K562 (cell line): ENCODE measurements around the gene PCNX2. TPM values are rescaled to one million over a fixed set of nuclear protein-coding genes. Genes with fewer than 3 reads are reported as not detected.

Source experiments
- ATAC-seq: fragments of 200-7000 bp; cut with Tn5 transposase; 3 replicates; pipeline ENCODE4 v1.9.1; 2020; ENCODE audit warnings: moderate library complexity
- BruUV-seq: library from RNA; stranded (reverse); fragments of 400-500 nt; replicated peaks from 2 replicates; lab custom pipeline; 2021; lab: Mats Ljungman, UMichigan
- CTCF ChIA-PET: fragments of 300-600 bp; formaldehyde crosslinking; extraction: SDS; loops from one replicate; lab custom pipeline; 2021; ENCODE audit warnings: low intra/inter-chr PET ratio; lab: Yijun Ruan, JAX
- POLR2A ChIA-PET: fragments of 300-600, 350-650 bp; sonication (Branson Sonifier 250); formaldehyde crosslinking; extraction: SDS; loops from one replicate; lab custom pipeline; 2021; ENCODE audit warnings: antibody characterized with exemption, inconsistent platforms; lab: Yijun Ruan, JAX
- DNase-seq, 4 experiments: peaks; one replicate each; pipeline versions ENCODE4 v3.0.0 to v3.0.0-alpha.2; 2011 to 2018; ENCODE audit warnings: low spot score in 3 of 4, mixed read lengths in 3 of 4; ENCODE audit errors: extremely low read depth in 1 of 4
- FAIRE-seq: peaks from 2 replicates; lab custom pipeline; 2011; peaks lifted over from hg19 to GRCh38; lab: Jason Lieb, UNC
- H2AFZ ChIP-seq: 2 replicates; pipeline ENCODE4 v1.6.0; 2011; ENCODE audit warnings: low read depth, low read length, control low read depth, inconsistent platforms
- H3K27ac ChIP-seq: fragments of 200-600 bp; 3 replicates; pipeline ENCODE4 v1.8.0; 2011; ENCODE audit warnings: low read depth, mild to moderate bottlenecking, control low read depth, inconsistent platforms, low read length, moderate library complexity, mixed read lengths; ENCODE audit errors: extremely low read depth
- H3K27me3 ChIP-seq, 2 experiments: fragments of 300-600 bp in 1 of 2; 2 replicates in 1 of 2; 3 replicates in 1 of 2; pipeline versions ENCODE4 v1.6.0 to v1.8.0; 2011; ENCODE audit warnings: inconsistent platforms in 2 of 2, low read length in 2 of 2, mild to moderate bottlenecking in 1 of 2, mixed read lengths in 1 of 2, moderate library complexity in 1 of 2; ENCODE audit not compliant: control insufficient read depth in 2 of 2, insufficient read depth in 2 of 2
- H3K36me3 ChIP-seq: fragments of 300-600 bp; 3 replicates; pipeline ENCODE4 v1.8.0; 2011; ENCODE audit warnings: mild to moderate bottlenecking, low read length, inconsistent platforms; ENCODE audit not compliant: control insufficient read depth, insufficient read depth
- H3K4me1 ChIP-seq, 2 experiments: fragments of 200-600 bp in 1 of 2; replicated peaks in 1 of 2; 2 replicates in 1 of 2; 3 replicates in 1 of 2; pipeline versions ENCODE4 v1.5.1 to v1.8.0; 2011; ENCODE audit warnings: inconsistent platforms in 2 of 2, low read length in 2 of 2, mild to moderate bottlenecking in 1 of 2, mixed read lengths in 1 of 2, moderate library complexity in 1 of 2; ENCODE audit not compliant: control insufficient read depth in 2 of 2, insufficient read depth in 2 of 2
- H3K4me2 ChIP-seq: 2 replicates; pipeline ENCODE4 v1.6.1; 2011; ENCODE audit warnings: low read length, control low read depth, inconsistent platforms, mixed read lengths; ENCODE audit not compliant: insufficient read depth
- H3K4me3 ChIP-seq: fragments of 200-600 bp; sonication (generic), shearing (Covaris generic); 2 replicates; pipeline ENCODE4 v1.5.1; 2016; ENCODE audit warnings: control low read depth, inconsistent platforms
- H3K79me2 ChIP-seq: fragments of 200-600 bp; 3 replicates; pipeline ENCODE4 v1.8.0; 2011; ENCODE audit warnings: low read length, inconsistent platforms; ENCODE audit not compliant: control insufficient read depth, insufficient read depth
- H3K9ac ChIP-seq, 2 experiments: 2 replicates each; pipeline versions ENCODE4 v1.6.0 to v1.6.1; 2011; ENCODE audit warnings: low read depth in 2 of 2, low read length in 2 of 2, control low read depth in 1 of 2, inconsistent platforms in 1 of 2, mild to moderate bottlenecking in 1 of 2, mixed read lengths in 1 of 2; ENCODE audit not compliant: insufficient read depth in 1 of 2
- H3K9me1 ChIP-seq: one replicate; pipeline ENCODE4 v1.6.0; 2011; ENCODE audit warnings: inconsistent platforms, mild to moderate bottlenecking, low read length, moderate library complexity; ENCODE audit not compliant: control insufficient read depth, insufficient read depth
- H3K9me3 ChIP-seq: replicated peaks from 2 replicates; pipeline ENCODE4 v1.5.1; 2011; ENCODE audit warnings: low read depth, low read length, inconsistent platforms; ENCODE audit not compliant: control insufficient read depth, insufficient read depth
- H4K20me1 ChIP-seq: replicated peaks from 2 replicates; pipeline ENCODE4 v1.6.1; 2011; ENCODE audit warnings: low read length, inconsistent platforms, mixed read lengths; ENCODE audit not compliant: control insufficient read depth, insufficient read depth
- ELF1 ChIP-seq: fragments of 200-800 bp; sonication (Bioruptor generic); IDR thresholded peaks from 2 replicates; pipeline ENCODE4 v1.6.1; 2016; ENCODE audit warnings: missing genetic modification characterization, missing compliant biosample characterization
- EZH2 ChIP-seq: IDR thresholded peaks from 2 replicates; pipeline ENCODE4 v1.6.1; 2012; ENCODE audit warnings: low read depth, mild to moderate bottlenecking, inconsistent platforms, low read length, borderline replicate concordance
- HDAC6 ChIP-seq: IDR thresholded peaks from 2 replicates; pipeline ENCODE4 v1.6.1; 2012; ENCODE audit warnings: low read depth, mild to moderate bottlenecking, control low read depth, inconsistent platforms, low read length, moderate library complexity
- HNRNPH1 ChIP-seq: fragments of 200-400 bp; formaldehyde crosslinking; optimal IDR thresholded peaks from 2 replicates; pipeline ENCODE3; 2017; ENCODE audit warnings: low read depth, mild to moderate bottlenecking, low read length, moderate library complexity
- MTA2 ChIP-seq: fragments of 450-650 bp; IDR thresholded peaks from 2 replicates; pipeline ENCODE4 v1.6.1; 2016; ENCODE audit warnings: low read depth
- PHTF2 ChIP-seq: fragments of 250-450 bp; sonication (Bioruptor Pico); IDR thresholded peaks from 2 replicates; pipeline ENCODE4 v1.5.0; 2021; ENCODE audit warnings: mild to moderate bottlenecking
- SIRT6 ChIP-seq: IDR thresholded peaks from one replicate; pipeline ENCODE4 v1.6.1; 2012; ENCODE audit warnings: low read depth, mild to moderate bottlenecking, control low read depth, inconsistent platforms, low read length, moderate library complexity
- ZNF197 ChIP-seq: fragments of 200-800 bp; sonication (Bioruptor generic); IDR thresholded peaks from 2 replicates; pipeline ENCODE4 v1.6.1; 2016; ENCODE audit warnings: low read depth, missing genetic modification characterization, missing compliant biosample characterization
- ZNF217 ChIP-seq: sonication (generic); formaldehyde crosslinking; IDR thresholded peaks from 2 replicates; pipeline ENCODE4 v1.8.0; 2022; ENCODE audit warnings: mild to moderate bottlenecking, missing genetic modification reagents
- ZNF785 ChIP-seq: fragments of 250-450 bp; sonication (Bioruptor Pico); IDR thresholded peaks from 2 replicates; pipeline ENCODE4 v1.4.0; 2020; ENCODE audit warnings: mild to moderate bottlenecking
- WGBS: fragments of 100-300 bp; shearing (Covaris generic); methylation state at CpG from one replicate; pipeline ENCODE4 v1.1.6; 2016; ENCODE audit warnings: low coverage, mixed read lengths; ENCODE audit not compliant: insufficient coverage; ENCODE audit errors: missing lambda C conversion rate; 5-methylcytosine and 5-hydroxymethylcytosine counted together
- in situ Hi-C: fragments of 300-500 bp; cut with MboI; formaldehyde crosslinking; loops from 4 replicates; pipeline ENCODE4 v1.15.0; 2018; ENCODE audit warnings: inconsistent platforms, mixed read lengths
- intact Hi-C: fragments of 100-400 bp; cut with micrococcal nuclease; formaldehyde crosslinking; loops from 2 replicates; pipeline ENCODE4 v1.14.2; 2022
- polyA plus RNA-seq, 8 experiments: library from polyadenylated mRNA; depleted of rRNA in 4 of 8; stranded (reverse) in 5 of 8; unstranded in 3 of 8; fragments of >200 nt; fragmentation: Nextera tagmentation in 2 of 8; fragmentation: Illumina TruSeq in 1 of 8; extraction: Ambion mirVana in 2 of 8; extraction: Trizol in 1 of 8; gene quantifications; 2 replicates each; pipeline versions ENCODE4 v1.2.1 to v1.2.3, GENCODE V29; 2011 to 2014; ENCODE audit warnings: inconsistent platforms in 1 of 8, missing spikeins in 1 of 8
- total RNA-seq, 7 experiments: library from RNA; depleted of rRNA in 6 of 7; stranded (reverse); fragments of >200 nt in 6 of 7; fragmentation: Illumina TruSeq in 2 of 7; extraction: Trizol in 2 of 7; gene quantifications; 2 replicates each; pipeline versions ENCODE4 v1.2.1 to v1.2.3, GENCODE V29; 2011 to 2021; ENCODE audit warnings: low replicate concordance in 1 of 7
- TF ChIP-seq, protein P1 (sequence below): sonication (generic); formaldehyde crosslinking; IDR thresholded peaks from 2 replicates; pipeline ENCODE4 v1.8.0; 2023; ENCODE audit warnings: mild to moderate bottlenecking, missing genetic modification reagents
- TF ChIP-seq, protein P2 (sequence below): fragments of 450-650 bp; IDR thresholded peaks from 2 replicates; pipeline ENCODE4 v1.6.1; 2016

The PCNX2 gene
- total and polyA plus RNA-seq, 9 of the 15 experiments (the other 6 are each of a cell fraction or from before 2014, with no cell fraction given): 0.07 to 0.33 TPM; not detected in 7

DNA sequence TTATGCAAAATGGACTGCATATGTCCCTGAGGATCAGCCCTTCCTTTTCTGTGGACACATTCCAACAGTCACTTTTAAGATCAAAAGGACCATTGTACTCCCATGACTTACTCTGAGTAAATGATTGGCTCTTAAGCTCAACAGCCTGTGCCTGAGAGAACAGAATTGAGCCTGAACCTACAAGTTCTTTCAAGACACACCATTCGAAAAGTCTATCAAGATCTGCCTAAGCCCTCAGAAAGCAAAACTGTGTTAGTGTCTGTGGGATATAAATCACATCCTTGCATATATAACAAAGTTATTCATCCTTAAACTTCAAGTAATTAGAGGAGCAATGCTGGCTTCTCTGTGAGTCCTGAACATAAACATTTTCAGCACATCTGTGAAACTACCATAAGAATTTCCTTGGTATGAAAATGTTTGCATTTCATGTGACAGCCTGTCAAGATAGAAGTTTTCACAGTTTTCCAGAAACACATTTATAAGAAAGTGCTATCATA lies 41.6 kb downstream of the PCNX2 start:
- 0% methylated on average over 1 of the region's 1 CpG for WGBS
- no peak for DNase-seq
- ChIA-PET POLR2A (no interaction called here), CTCF (no interaction called here)
- FAIRE-seq: no peak
- in situ Hi-C loops: no loop called here
- no peak overlapping the region for H3K4me2 ChIP-seq
- no peak overlapping the region for H3K4me3 ChIP-seq
- no peak for ATAC-seq
- no peaks in the 10 kb centered on the region for H4K20me1 ChIP-seq
- no peaks in the 10 kb centered on the region for H3K9me1 ChIP-seq
- H3K9ac ChIP-seq: no peak overlapping the region
- H3K36me3 ChIP-seq: no peaks in the 10 kb centered on the region
- H3K4me1 ChIP-seq: no peaks in the 10 kb centered on the region
- peaks cover 0 to 12% of the 10 kb centered on the region in 2 experiments; a peak in 2 of 5 replicates for H3K27me3 ChIP-seq
- intact Hi-C loops: no loop called here
- no peak overlapping the region for H3K27ac ChIP-seq
- H3K9me3 ChIP-seq: no peaks in the 10 kb centered on the region
- TF ChIP-seq HNRNPH1: no peak
- TF ChIP-seq MTA2: no peak
- TF ChIP-seq SIRT6: no peak
- no peak for TF ChIP-seq EZH2
- TF ChIP-seq ZNF217 (CRISPR knock-in tag): no peak
- BruUV-seq: no TSS peak
- no peaks in the 10 kb centered on the region for H3K79me2 ChIP-seq
- H2AFZ ChIP-seq: no peak overlapping the region

DNA sequence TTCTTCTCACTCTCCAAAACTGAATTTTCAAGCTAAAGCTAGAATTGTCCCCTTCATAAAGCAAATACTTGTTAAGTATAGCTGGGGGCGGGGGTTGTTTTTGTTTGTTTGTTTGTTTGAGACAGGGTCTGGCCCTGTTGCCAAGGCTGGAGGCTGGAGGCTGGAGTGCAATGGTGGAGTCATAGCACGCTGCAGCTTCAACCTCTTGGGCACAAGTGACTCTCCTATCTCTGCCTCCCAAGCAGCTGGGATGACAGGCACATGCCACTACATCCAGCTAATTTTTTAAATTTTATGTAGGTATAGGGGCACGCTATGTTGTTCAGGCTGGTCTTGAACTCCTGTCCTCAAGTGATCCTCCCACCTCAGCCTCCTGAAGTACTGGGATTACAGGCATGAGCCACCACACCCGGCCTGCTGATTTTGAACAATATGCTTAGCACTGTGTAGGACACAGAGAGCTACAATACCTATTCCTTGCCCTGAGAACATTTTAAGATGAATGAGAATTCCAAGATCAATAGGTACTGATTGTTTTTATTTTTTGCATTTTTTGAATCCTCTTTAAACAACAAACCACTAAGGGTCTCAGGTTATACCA lies 42.2 kb downstream of the PCNX2 start:
- Histone ChIP-seq H3K9ac (no peak overlapping the region), H3K27ac (no peak overlapping the region), H3K27me3 (peaks cover 0 to 6% of the 10 kb centered on the region in 2 experiments; a peak in 2 of 5 replicates), H3K4me1 (no peaks in the 10 kb centered on the region), H3K36me3 (no peaks in the 10 kb centered on the region), H4K20me1 (no peaks in the 10 kb centered on the region), H3K79me2 (no peaks in the 10 kb centered on the region), H3K4me2 (no peak overlapping the region), H3K4me3 (no peak overlapping the region), H3K9me3 (no peaks in the 10 kb centered on the region), H3K9me1 (no peaks in the 10 kb centered on the region), H2AFZ (no peak overlapping the region)
- FAIRE-seq: no peak
- in situ Hi-C loops (no loop called here), intact Hi-C loops (no loop called here)
- ChIA-PET POLR2A (interaction anchor here (0.5 kb wide), 1 partner anchor 1252 kb away, joined by 3 read pairs; no protein-coding TSS in a partner anchor), CTCF (no interaction called here)
- DNase-seq: no peak
- no peak for ATAC-seq
- no TSS peak for BruUV-seq
- 0% methylated on average over 4 of the region's 4 CpGs for WGBS
- TF ChIP-seq ZNF785 (CRISPR knock-in tag) (no peak), PHTF2 (no peak), ELF1 (tag) (no peak), ZNF197 (no peak), HDAC6 (no peak)
- TF ChIP-seq, protein P1, sequence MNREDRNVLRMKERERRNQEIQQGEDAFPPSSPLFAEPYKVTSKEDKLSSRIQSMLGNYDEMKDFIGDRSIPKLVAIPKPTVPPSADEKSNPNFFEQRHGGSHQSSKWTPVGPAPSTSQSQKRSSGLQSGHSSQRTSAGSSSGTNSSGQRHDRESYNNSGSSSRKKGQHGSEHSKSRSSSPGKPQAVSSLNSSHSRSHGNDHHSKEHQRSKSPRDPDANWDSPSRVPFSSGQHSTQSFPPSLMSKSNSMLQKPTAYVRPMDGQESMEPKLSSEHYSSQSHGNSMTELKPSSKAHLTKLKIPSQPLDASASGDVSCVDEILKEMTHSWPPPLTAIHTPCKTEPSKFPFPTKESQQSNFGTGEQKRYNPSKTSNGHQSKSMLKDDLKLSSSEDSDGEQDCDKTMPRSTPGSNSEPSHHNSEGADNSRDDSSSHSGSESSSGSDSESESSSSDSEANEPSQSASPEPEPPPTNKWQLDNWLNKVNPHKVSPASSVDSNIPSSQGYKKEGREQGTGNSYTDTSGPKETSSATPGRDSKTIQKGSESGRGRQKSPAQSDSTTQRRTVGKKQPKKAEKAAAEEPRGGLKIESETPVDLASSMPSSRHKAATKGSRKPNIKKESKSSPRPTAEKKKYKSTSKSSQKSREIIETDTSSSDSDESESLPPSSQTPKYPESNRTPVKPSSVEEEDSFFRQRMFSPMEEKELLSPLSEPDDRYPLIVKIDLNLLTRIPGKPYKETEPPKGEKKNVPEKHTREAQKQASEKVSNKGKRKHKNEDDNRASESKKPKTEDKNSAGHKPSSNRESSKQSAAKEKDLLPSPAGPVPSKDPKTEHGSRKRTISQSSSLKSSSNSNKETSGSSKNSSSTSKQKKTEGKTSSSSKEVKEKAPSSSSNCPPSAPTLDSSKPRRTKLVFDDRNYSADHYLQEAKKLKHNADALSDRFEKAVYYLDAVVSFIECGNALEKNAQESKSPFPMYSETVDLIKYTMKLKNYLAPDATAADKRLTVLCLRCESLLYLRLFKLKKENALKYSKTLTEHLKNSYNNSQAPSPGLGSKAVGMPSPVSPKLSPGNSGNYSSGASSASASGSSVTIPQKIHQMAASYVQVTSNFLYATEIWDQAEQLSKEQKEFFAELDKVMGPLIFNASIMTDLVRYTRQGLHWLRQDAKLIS (CRISPR knock-in tag): no peak
- TF ChIP-seq, protein P2, sequence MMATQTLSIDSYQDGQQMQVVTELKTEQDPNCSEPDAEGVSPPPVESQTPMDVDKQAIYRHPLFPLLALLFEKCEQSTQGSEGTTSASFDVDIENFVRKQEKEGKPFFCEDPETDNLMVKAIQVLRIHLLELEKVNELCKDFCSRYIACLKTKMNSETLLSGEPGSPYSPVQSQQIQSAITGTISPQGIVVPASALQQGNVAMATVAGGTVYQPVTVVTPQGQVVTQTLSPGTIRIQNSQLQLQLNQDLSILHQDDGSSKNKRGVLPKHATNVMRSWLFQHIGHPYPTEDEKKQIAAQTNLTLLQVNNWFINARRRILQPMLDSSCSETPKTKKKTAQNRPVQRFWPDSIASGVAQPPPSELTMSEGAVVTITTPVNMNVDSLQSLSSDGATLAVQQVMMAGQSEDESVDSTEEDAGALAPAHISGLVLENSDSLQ: no peak
